Measurements from ENCODE around the gene TMEM41B.
A peak's percentile ranks its signal among the peaks of the same experiment; 100 is the strongest.
"Not testable (repeated sequence)": the region's sequence is repeated elsewhere in the genome, so short reads cannot be mapped to it uniquely, and the experiment has no call there.

Gene TMEM41B

DNA sequence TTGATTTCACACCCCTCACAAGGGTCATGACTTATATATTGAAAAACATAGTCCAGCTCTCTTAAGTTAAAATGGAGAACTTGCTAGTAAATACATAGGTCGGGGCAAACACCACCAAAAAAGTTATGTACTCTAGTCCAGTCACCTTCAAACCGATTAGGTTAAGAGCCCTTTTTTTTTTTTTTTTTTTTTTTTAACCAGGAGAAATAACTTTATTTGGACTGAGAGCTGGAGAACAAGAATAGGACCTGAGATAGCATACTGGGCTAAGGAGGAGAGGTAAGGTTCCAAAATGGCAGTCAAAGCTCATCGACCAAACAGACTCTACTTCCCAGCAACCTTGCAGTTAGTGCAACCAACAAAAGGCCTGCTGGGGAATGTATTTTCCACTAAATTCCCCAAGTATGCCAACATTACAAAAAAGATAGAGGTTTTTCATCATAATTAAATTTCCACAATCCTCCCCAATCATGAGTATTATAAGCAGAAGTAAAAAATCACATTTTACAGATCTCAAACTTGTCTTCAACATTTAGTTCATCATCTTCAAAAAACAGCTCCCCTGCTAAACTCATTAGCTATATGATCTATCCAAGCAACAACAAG lies 3.8 kb downstream of the TMEM41B start:
- no peak for DNase-seq

- no peak for DNase-seq
Observed at GRCh38 chr11:9304178-9304577, 10.2 kb downstream of the TMEM41B start.

DNA sequence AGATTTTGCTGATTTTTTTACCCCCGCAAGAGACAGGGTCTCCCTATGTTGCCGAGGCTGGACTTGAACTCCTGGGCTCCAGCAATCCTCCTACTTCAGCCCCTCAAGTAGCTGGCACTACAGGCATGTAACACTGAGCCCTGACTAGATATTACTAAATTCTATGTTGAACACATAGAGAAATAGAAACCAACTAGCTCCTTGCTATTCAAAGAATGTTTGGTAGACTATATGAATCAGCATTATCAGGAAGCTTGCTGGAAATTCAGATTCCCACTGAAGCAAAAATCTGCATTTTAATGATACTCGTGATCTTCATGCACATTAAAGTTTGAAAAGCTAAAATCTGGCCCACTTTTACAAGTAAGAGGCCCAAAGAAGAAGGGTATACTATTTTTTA lies 11.9 kb downstream of the TMEM41B start:
- no peak for DNase-seq

DNA sequence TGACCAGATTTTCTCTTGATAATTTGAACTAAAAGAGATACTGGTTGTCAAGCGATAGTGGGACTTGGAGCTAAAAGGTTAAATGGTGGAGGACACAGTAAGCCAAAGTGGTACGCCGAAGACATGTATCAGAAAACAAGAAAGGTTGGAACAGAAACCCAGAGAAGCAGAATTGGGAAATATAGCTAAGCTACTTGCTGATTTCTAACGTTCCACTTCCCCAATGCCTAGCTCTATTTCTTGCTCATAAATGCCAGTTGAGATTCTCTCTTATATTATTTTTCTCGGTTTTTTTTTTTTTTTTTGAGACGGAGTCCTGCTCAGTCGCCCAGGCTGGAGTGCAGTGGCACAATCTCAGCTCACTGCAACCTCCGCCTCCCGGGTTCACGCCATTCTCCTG lies 12.7 kb downstream of the TMEM41B start:
- DNase-seq, result no peak

GRCh38 chr11:9293646-9294045 lies 20.7 kb downstream of the TMEM41B start:
- DNase-seq, result no peak

DNA sequence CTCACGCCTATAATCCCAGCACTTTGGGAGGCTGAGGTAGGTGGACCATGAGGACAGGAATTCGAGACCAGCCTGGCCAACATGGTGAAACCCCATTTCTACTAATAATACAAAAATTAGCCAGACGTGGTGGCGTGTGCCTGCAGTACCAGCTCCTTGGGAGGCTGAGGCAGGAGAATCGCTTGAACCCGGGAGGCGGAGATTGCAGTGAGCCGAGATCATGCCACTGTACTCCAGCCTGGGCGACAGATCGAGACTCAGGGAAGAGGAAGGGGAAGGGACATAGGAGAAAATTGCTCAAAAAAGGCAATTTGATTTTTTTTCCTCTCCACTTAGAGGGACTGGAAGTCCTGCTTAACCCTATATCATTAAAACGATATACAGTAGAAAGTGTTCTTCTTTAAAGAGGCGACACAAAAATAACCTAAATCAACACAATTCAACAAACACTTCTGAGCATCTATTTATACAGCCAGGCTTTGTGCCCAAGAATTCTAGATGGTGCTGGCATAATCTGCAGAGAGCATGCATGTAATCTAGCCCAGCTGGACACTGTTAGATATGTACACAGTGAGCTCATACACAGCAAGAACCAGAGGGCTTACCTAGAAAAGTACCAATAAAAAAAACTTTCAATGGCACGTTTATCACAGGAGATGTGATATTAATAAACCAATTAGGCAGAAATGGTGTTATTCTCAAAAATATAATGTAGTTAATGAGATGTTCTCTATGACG lies 28.4 kb downstream of the TMEM41B start:
- DNase-seq, result no peak

DNA sequence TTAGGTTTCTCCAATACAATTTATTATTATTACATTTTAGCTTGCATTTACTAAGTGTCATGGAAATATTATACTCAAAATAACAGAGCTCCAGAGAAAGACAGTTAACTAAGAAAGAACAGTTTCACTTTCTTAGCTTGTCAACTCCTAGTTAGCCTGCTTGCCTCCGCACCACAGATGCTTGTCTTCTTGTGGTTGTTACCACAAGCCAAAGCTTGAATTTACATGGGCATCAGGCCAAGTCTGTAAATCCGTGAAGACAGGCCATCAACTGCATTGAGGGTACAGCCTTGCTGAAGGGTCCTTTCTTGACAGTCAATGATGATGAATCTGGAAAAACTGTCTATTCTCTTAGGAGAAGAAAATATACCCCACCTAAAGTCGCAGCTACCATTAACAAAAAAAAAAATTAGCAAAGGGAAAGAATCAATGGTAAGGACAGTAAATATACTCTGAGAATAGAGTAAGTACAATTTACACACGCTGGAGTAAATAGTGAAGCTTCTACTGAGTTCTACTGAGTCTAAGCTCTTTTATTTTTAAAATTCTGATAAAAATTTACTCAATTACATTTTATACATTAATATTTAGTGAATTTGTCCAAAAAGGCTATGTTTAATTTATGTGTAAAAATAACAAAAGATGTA lies 33.6 kb downstream of the TMEM41B start:
- DNase-seq, result peak; percentile 82

GRCh38 chr11:9277176-9277575 lies 37.2 kb downstream of the TMEM41B start:
- no peak for DNase-seq

- DNase-seq, result no peak
Observed at GRCh38 chr11:9276571-9276970, 37.8 kb downstream of the TMEM41B start.

DNA sequence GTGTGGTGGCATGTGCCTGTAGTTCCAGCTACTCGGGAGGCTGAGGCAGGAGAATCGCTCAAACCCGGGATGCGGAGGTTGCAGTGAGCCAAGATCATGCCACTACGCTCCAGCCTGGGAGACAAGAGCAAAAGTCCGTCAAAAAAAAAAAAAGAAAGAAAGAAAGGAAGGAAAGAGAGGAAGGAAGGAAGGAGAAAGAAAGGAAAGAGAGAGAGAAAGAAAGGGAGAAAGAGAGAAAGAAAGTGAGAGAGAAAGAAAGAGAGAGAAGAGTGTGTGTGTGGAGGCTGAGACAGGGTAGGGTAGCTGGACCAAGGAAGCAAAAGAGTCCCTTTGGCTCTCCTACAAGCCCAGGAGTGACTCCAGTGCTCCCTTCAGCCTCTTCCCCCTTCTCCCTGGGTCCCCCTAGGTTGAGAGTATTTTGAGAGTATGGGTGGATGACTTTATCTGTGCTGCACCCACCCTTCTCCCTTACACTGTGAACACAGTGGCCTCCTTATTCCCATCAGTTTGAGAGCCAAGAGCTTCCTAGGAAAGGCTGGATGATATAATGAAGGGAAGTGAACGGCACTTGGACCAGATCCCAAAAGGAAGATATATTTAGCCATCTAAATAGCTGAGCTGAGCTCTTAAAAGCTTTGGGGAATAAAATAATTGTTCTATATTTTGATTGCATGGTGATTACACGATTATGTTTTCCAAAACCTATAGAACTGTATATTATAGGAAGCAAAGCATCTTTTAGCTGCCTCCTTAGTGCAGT lies 39.7 kb downstream of the TMEM41B start:
- peak; percentile 36 for DNase-seq

GRCh38 chr11:9273376-9274336 lies 40.7 kb downstream of the TMEM41B start:
- peak; percentile 86 for DNase-seq

- DNase-seq, result no peak
Observed at GRCh38 chr11:9269492-9270013, 44.8 kb downstream of the TMEM41B start.

DNA sequence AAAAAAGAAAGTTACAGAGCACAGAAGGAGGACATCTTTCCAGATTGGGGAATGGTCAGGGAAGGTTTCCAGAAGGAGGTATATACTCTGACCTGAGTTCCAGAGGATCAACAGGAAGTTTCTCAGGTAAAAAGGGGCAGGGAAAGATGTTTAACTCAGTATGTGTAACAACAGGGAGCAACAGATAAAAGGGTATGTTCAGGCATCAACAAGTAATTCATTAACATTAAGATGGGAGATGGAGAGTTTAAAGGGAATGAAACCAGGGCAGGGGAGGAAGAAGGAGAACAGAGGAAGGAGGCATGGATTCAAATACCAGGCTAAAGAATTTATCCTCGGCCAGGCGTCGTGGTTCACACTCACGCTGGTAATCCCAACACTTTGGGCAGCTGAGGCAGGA lies 46.7 kb downstream of the TMEM41B start:
- no peak for DNase-seq

- DNase-seq, result no peak
Observed at GRCh38 chr11:9266926-9267325, 47.5 kb downstream of the TMEM41B start.

DNA sequence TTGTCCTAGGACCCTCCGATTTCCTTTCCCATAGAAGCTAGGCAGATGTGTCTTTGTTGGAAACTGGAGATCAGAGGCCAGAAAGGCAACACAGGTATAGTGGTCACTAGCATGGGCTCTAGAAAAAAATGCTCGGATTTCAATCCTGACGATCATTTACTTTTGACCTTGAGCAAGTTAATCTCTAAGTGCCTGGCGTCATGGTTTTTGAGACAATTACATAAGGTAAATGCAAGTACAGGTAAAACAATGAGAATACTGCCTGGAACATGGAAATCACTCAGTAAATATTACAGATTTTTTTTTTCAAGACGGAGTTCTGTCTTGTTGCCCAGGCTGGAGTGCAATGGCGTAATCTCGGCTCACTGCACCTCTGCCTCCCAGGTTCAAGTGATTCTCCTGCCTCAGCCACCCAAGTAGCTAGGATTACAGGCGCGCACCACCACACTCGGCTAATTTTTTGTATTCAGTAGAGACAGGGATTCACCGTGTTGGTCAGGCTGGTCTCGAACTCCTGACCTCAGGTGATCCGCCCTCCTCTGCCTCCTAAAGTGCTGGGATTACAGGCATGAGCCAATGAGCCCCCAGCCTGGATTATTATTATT lies 48.2 kb downstream of the TMEM41B start:
- no peak for DNase-seq

DNA sequence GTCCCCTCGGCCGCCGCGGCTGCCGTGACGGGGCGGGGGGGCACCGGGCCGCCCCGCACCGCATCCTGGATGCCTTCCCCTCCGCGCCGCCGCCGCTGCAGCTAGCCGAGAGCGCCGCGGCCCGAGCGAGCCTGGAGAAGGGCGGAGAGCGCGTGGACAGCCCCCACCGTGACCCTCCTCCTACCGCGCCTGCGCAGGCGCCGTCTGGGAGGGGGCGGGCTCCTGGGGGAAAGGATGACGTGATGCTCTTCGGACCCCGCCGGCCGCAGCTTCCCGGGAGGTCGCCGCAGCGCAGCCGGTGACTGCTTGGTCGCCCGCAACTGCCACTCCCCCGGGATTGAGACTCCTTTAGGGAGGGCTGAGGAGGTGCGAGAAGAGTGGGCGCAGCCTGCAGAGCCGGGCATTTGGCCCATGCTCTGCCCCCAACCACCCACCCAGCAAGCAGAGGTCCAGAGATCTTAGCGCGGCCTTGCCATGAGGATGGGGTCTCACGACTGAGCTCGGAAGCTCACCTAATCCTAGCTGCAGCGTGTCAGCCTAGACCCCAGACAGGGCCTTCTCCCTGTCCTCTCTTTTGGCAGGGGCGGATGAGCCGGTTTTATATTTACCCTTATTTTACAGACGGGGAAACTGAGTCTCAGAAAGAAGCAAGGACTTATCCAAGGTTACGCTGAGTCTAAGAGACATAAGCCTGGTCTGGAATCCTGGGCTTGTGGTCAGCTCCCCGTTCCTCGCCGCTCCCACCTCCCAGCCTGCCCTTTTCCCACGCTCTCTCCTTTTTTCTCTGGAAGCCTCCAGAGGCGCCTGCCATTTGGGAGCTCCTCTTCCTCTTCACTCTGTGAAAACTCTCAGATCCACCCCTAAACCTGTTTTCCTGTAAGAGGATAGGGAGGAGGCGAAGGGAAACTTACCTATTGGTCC lies 48.9 kb downstream of the TMEM41B start, which contains the start of gene DENND5A:
Gene DENND5A, minus strand, starts transcription at position 140 of the 921 bp plus-strand sequence. CDS start 281 bp downstream, outside the sequence.
- DNase-seq, result peak; percentile 90

GRCh38 chr11:9264316-9265210 lies 49.8 kb downstream of the TMEM41B start:
- peak; percentile 82 for DNase-seq

DNA sequence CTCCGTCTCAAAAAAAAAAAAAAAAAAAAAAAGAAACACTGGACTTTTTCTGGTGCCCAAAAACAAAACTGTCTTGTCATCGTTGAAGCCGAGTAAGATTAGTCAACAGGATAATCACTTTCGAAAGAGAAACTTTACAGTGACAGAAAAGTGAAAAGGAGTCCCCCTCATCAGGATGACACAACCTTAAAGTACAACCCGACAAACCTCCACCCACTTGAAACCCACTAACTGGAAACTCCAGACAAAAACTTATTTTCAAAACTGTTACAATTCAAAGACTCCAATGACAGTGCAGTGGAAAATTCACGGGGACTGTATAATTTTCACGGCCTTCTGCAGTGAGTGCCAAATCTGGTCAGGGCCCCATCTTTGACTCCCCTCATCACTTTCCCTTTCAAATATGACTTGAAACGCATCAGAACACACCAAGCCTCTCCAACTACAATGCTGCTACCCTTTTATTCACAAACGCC lies 50.5 kb downstream of the TMEM41B start:
- DNase-seq, result no peak

DNA sequence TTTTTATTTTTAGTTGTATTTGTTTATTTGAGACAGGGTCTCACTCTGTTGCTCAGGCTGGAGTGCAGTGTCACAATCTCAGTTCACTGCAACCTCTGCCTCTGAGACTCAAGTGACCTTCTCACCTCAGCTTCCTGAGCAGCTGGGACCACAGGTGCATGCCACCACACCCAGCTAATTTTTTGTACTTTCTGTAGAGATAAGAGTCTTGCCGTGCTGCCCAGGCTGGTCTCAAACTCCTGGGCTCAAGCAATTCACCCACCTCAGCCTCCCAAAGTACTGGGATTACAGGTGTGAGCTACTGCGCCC lies 53.6 kb downstream of the TMEM41B start:
- DNase-seq, result not testable (repeated sequence)
